OCI-LY7 (cell line): ENCODE measurements around the gene HMOX1. TPM values are rescaled to one million over a fixed set of nuclear protein-coding genes. Genes with fewer than 3 reads are reported as not detected.

Experiments used
- BruUV-seq: library from RNA; stranded (reverse); fragments of 400-500 nt; replicated peaks from 2 replicates; lab custom pipeline; 2021; lab: Mats Ljungman, UMichigan
- CTCF ChIA-PET: fragments of 300-600 bp; sonication (Branson Sonifier 250); formaldehyde crosslinking; loops from one replicate; lab custom pipeline; 2022; ENCODE audit warnings: antibody characterized with exemption; ENCODE audit not compliant: unreplicated experiment; lab: Charles Lee
- POLR2A ChIA-PET: fragments of 300-600 bp; sonication (Branson Sonifier 250); formaldehyde crosslinking; loops from one replicate; lab custom pipeline; 2022; ENCODE audit warnings: antibody characterized with exemption; lab: Charles Lee
- DNase-seq: peaks from one replicate; pipeline ENCODE4 v3.0.0-alpha.2; 2015; ENCODE audit warnings: low spot score
- H2AFZ ChIP-seq: fragments of 200-600 bp; sonication (generic), shearing (Covaris generic); 2 replicates; pipeline ENCODE4 v1.6.1; 2014; ENCODE audit warnings: mild to moderate bottlenecking, antibody characterized with exemption, low read length, moderate library complexity
- H3K27ac ChIP-seq: fragments of 200-600 bp; sonication (generic); 2 replicates; pipeline ENCODE4 v1.5.1; 2014; ENCODE audit warnings: mixed run types, low read depth, mild to moderate bottlenecking, moderate library complexity, low read length, inconsistent platforms; ENCODE audit not compliant: poor library complexity, severe bottlenecking
- H3K36me3 ChIP-seq: fragments of 200-600 bp; sonication (generic); 2 replicates; pipeline ENCODE4 v1.6.1; 2014; ENCODE audit warnings: mild to moderate bottlenecking, antibody characterized with exemption, low read length, moderate library complexity, mixed read lengths; ENCODE audit not compliant: insufficient read depth
- H3K4me1 ChIP-seq: fragments of 200-600 bp; sonication (generic); 2 replicates; pipeline ENCODE4 v1.5.1; 2014; ENCODE audit warnings: mild to moderate bottlenecking, low read length; ENCODE audit not compliant: insufficient read depth, poor library complexity, severe bottlenecking
- H3K4me2 ChIP-seq: fragments of 200-600 bp; sonication (generic); 2 replicates; pipeline ENCODE4 v1.6.1; 2014; ENCODE audit warnings: mild to moderate bottlenecking, low read length
- H3K4me3 ChIP-seq: fragments of 200-600 bp; sonication (generic); 2 replicates; pipeline ENCODE4 v1.5.1; 2014; ENCODE audit warnings: mild to moderate bottlenecking, low read depth, low read length; ENCODE audit not compliant: poor library complexity, severe bottlenecking
- H3K79me2 ChIP-seq: fragments of 200-600 bp; sonication (generic); 2 replicates; pipeline ENCODE4 v1.6.1; 2016; ENCODE audit warnings: low read depth, mild to moderate bottlenecking, low read length, moderate library complexity, mixed read lengths; ENCODE audit not compliant: insufficient read depth
- H3K9me2 ChIP-seq: fragments of 200-600 bp; sonication (generic); 2 replicates; pipeline ENCODE4 v1.6.1; 2016; ENCODE audit warnings: mild to moderate bottlenecking, low read length, mixed read lengths; ENCODE audit not compliant: insufficient read depth
- H3K9me3 ChIP-seq: fragments of 200-600 bp; sonication (generic); 2 replicates; pipeline ENCODE4 v1.6.1; 2014; ENCODE audit warnings: mild to moderate bottlenecking, mixed run types, low read length, mixed read lengths
- H4K20me1 ChIP-seq: fragments of 200-600 bp; sonication (generic); 2 replicates; pipeline ENCODE4 v1.6.1; 2014; ENCODE audit warnings: mild to moderate bottlenecking, antibody characterized with exemption, low read length, moderate library complexity, mixed read lengths; ENCODE audit not compliant: insufficient read depth
- EZH2phosphoT487 ChIP-seq: fragments of 200-600 bp; sonication (generic); IDR thresholded peaks from 2 replicates; pipeline ENCODE4 v1.6.1; 2018; ENCODE audit warnings: low read depth, borderline replicate concordance, mild to moderate bottlenecking, mixed run types, antibody characterized with exemption, low read length, moderate library complexity, mixed read lengths
- intact Hi-C: fragments of 100-400 bp; cut with micrococcal nuclease; formaldehyde crosslinking; loops from one replicate; pipeline ENCODE4 v1.10.0; 2022; ENCODE audit not compliant: unreplicated experiment
- total RNA-seq, 2 experiments: library from RNA; depleted of rRNA in 1 of 2; stranded (reverse); fragments of >200 nt in 1 of 2; shearing (Covaris generic) in 1 of 2; gene quantifications; 2 replicates each; pipeline ENCODE4 v1.2.3, GENCODE V29; 2014 to 2022
- TF ChIP-seq, protein P1 (sequence below): fragments of 200-600 bp; sonication (generic); conservative IDR thresholded peaks from 2 replicates; pipeline ENCODE4 v1.5.1; 2014; ENCODE audit warnings: mild to moderate bottlenecking, antibody characterized with exemption, low read length, moderate library complexity, mixed read lengths

HMOX1 gene
- total RNA-seq, 2 experiments from 2014 or later = 2.2 to 13.9 TPM

DNA sequence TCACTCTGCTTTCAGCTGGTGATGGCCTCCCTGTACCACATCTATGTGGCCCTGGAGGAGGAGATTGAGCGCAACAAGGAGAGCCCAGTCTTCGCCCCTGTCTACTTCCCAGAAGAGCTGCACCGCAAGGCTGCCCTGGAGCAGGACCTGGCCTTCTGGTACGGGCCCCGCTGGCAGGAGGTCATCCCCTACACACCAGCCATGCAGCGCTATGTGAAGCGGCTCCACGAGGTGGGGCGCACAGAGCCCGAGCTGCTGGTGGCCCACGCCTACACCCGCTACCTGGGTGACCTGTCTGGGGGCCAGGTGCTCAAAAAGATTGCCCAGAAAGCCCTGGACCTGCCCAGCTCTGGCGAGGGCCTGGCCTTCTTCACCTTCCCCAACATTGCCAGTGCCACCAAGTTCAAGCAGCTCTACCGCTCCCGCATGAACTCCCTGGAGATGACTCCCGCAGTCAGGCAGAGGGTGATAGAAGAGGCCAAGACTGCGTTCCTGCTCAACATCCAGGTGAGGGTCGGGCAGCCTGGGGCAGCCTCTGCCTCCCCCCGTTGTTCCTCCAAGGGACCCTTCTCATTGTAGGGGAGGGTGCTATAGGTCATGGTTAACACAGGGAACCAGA is 5.9 kb downstream of the HMOX1 start:
- Histone ChIP-seq H3K9me3 (no peaks in the 10 kb centered on the region), H3K36me3 (no peaks in the 10 kb centered on the region), H3K79me2 (no peaks in the 10 kb centered on the region), H3K27ac (no peak overlapping the region), H3K4me2 (no peak overlapping the region), H3K4me1 (peaks cover 10% of the 10 kb centered on the region), H3K4me3 (no peak overlapping the region), H4K20me1 (no peaks in the 10 kb centered on the region), H2AFZ (no peak overlapping the region), H3K9me2 (no peaks in the 10 kb centered on the region)
- DNase-seq = no peak
- intact Hi-C loops = no loop called here
- no peak for TF ChIP-seq EZH2phosphoT487
- TF ChIP-seq, protein P1, sequence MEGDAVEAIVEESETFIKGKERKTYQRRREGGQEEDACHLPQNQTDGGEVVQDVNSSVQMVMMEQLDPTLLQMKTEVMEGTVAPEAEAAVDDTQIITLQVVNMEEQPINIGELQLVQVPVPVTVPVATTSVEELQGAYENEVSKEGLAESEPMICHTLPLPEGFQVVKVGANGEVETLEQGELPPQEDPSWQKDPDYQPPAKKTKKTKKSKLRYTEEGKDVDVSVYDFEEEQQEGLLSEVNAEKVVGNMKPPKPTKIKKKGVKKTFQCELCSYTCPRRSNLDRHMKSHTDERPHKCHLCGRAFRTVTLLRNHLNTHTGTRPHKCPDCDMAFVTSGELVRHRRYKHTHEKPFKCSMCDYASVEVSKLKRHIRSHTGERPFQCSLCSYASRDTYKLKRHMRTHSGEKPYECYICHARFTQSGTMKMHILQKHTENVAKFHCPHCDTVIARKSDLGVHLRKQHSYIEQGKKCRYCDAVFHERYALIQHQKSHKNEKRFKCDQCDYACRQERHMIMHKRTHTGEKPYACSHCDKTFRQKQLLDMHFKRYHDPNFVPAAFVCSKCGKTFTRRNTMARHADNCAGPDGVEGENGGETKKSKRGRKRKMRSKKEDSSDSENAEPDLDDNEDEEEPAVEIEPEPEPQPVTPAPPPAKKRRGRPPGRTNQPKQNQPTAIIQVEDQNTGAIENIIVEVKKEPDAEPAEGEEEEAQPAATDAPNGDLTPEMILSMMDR = no peak
- BruUV-seq = no TSS peak
- POLR2A ChIA-PET = no interaction called here
- CTCF ChIA-PET = no interaction called here

DNA sequence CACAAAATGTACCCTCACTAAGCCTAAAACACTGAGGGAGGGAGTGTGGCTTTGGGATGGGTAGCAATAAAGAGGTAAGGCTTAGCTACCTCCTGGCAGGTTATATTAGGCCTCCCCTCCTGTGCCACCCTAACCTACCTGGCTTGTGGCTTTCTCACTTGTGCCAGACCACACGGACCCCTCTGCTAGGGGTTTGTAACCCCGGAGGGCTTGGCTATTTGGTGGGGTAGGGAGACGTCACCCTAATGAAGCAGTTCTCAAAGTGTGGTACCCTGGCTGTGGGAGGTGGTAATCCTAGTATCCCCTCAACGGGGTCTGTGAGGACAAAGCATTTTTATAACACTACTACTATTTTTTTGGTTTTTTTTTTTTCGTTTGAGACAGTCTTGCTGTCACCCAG is 10.0 kb downstream of the HMOX1 start:
- BruUV-seq = no TSS peak
- CTCF ChIA-PET = no interaction called here

More for the DNA sequence above, 10.0 kb downstream of the HMOX1 start:
- no peak for DNase-seq
- no peak overlapping the region for H2AFZ ChIP-seq
- no peak for TF ChIP-seq EZH2phosphoT487
- TF ChIP-seq, protein P1 = no peak
- H4K20me1 ChIP-seq = no peaks in the 10 kb centered on the region
- H3K27ac ChIP-seq = no peak overlapping the region
- no peaks in the 10 kb centered on the region for H3K9me3 ChIP-seq
- POLR2A ChIA-PET = interaction anchor here (0.7 kb wide), 2 partner anchors 35 to 868 kb away, joined by 3 to 4 read pairs; no protein-coding TSS in a partner anchor
- H3K9me2 ChIP-seq = no peaks in the 10 kb centered on the region
- no peak overlapping the region for H3K4me3 ChIP-seq
- H3K4me1 ChIP-seq = peaks cover 25% of the 10 kb centered on the region
- no peaks in the 10 kb centered on the region for H3K79me2 ChIP-seq
- intact Hi-C loops = no loop called here
- no peaks in the 10 kb centered on the region for H3K36me3 ChIP-seq
- H3K4me2 ChIP-seq = no peak overlapping the region
